GM12878 (cell line): ENCODE measurements around the gene KCNJ14.

Source experiments
- NBN ChIP-seq: fragments of 450-650 bp; IDR thresholded peaks from 2 replicates; pipeline ENCODE4 v1.6.1; 2016
- NFIC ChIP-seq: IDR thresholded peaks from 2 replicates; pipeline ENCODE4 v1.6.1; 2012; ENCODE audit warnings: low read depth, mild to moderate bottlenecking, inconsistent platforms, low read length, moderate library complexity
- POLR2A ChIP-seq: IDR thresholded peaks from 2 replicates; pipeline ENCODE4 v1.6.1; 2011; ENCODE audit warnings: low read depth, mild to moderate bottlenecking, low read length
- ZNF274 ChIP-seq: IDR thresholded peaks from one replicate; pipeline ENCODE4 v1.8.0; 2011; ENCODE audit not compliant: insufficient read length, insufficient read depth
- TF ChIP-seq, protein P1 (sequence below), 3 experiments: IDR thresholded peaks in 2 of 3; conservative IDR thresholded peaks in 1 of 3; 2 replicates each; pipeline ENCODE4 v1.5.1; 2011; ENCODE audit warnings: low read depth in 3 of 3, low read length in 3 of 3, mild to moderate bottlenecking in 3 of 3, control low read depth in 2 of 3, moderate library complexity in 2 of 3, inconsistent platforms in 1 of 3, mixed read lengths in 1 of 3; ENCODE audit not compliant: control insufficient read depth in 2 of 3, insufficient read depth in 1 of 3; ENCODE audit errors: extremely low read depth in 1 of 3

DNA sequence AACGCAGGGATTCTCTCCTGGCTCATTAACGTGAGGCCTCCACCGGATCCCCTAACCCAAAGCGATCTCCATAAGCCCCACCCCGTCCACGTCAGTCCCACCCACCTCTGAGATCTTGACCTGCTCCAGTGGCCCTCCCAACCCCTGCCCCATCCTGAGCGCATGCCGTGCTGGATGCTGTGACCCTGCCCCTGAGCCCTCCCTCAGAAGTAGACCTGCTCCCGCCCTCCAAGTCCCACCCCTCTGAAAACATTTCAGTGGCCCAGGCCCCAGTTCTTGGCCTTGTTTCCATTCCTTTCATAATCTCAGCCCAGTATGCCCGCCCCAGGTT lies 36.4 kb downstream of the KCNJ14 start:
- TF ChIP-seq, protein P1, sequence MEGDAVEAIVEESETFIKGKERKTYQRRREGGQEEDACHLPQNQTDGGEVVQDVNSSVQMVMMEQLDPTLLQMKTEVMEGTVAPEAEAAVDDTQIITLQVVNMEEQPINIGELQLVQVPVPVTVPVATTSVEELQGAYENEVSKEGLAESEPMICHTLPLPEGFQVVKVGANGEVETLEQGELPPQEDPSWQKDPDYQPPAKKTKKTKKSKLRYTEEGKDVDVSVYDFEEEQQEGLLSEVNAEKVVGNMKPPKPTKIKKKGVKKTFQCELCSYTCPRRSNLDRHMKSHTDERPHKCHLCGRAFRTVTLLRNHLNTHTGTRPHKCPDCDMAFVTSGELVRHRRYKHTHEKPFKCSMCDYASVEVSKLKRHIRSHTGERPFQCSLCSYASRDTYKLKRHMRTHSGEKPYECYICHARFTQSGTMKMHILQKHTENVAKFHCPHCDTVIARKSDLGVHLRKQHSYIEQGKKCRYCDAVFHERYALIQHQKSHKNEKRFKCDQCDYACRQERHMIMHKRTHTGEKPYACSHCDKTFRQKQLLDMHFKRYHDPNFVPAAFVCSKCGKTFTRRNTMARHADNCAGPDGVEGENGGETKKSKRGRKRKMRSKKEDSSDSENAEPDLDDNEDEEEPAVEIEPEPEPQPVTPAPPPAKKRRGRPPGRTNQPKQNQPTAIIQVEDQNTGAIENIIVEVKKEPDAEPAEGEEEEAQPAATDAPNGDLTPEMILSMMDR (IDR thresholded peaks at IDR 0.05 in 2 of 3, conservative IDR thresholded peaks at IDR 0.05 in 1 of 3; ENCODE audit: control insufficient read depth in 2 of 3, extremely low read depth in 1 of 3, insufficient read depth in 1 of 3, low read depth in 3 of 3, low read length in 3 of 3), result no peak
- TF ChIP-seq NBN (no peak), ZNF274 (no peak), NFIC (no peak), POLR2A (no peak)
